Measurements from ENCODE around the gene NPPB. TPM values are rescaled to one million over a fixed set of nuclear protein-coding genes. Genes with fewer than 3 reads are reported as not detected.
"Not testable (repeated sequence)": the region's sequence is repeated elsewhere in the genome, so short reads cannot be mapped to it uniquely, and the experiment has no call there.

NPPB gene
- total and polyA plus RNA-seq, 2 donors (not counting 1 experiment from before 2014, with no cell fraction given): not detected

- no peak overlapping the region for H3K9ac ChIP-seq (ENCODE audit: insufficient read depth, low read length)
- no peaks in the 10 kb centered on the region for H3K36me3 ChIP-seq (ENCODE audit: control insufficient read depth, insufficient read depth, low read length)
- no peak for DNase-seq (ENCODE audit: low read depth in 2 of 2)
- H3K9me3 ChIP-seq (ENCODE audit: control insufficient read depth, insufficient read depth, low read depth, low read length): no peaks in the 10 kb centered on the region
- H3K4me2 ChIP-seq (ENCODE audit: extremely low read depth, insufficient read depth, low read length): no peak overlapping the region
- H3K27me3 ChIP-seq (ENCODE audit: control insufficient read depth, insufficient read depth, low read length): no peaks in the 10 kb centered on the region
- TF ChIP-seq EZH2 (IDR thresholded peaks at IDR 0.05; ENCODE audit: low read length, missing control alignments) (no peak), CTCF (conservative IDR thresholded peaks at IDR 0.05 in 1 of 2, IDR thresholded peaks at IDR 0.05 in 1 of 2; ENCODE audit: low read depth in 1 of 2, low read length in 2 of 2) (no peak)
- no peaks in the 10 kb centered on the region for H3K79me2 ChIP-seq (ENCODE audit: control insufficient read depth, insufficient read depth, low read length)
- no peak overlapping the region for H2AFZ ChIP-seq (ENCODE audit: low read length)
- no peaks in the 10 kb centered on the region for H4K20me1 ChIP-seq (ENCODE audit: control insufficient read depth, extremely low read depth, insufficient read depth, low read length)
- H3K4me3 ChIP-seq (replicated peaks in 1 of 4; ENCODE audit: control extremely low read depth in 1 of 4, insufficient read depth in 1 of 4, low read depth in 3 of 4, low read length in 4 of 4): no peak overlapping the region
- no peaks in the 10 kb centered on the region for H3K4me1 ChIP-seq (ENCODE audit: control insufficient read depth, extremely low read depth, insufficient read depth, low read length)
- H3K27ac ChIP-seq (ENCODE audit: insufficient read depth, low read length): no peak overlapping the region
These were observed 48.1 kb upstream of the NPPB start for GRCh38 chr1:11906870-11907269.

- H3K4me3 ChIP-seq (replicated peaks in 1 of 4; ENCODE audit: control extremely low read depth in 1 of 4, insufficient read depth in 1 of 4, low read depth in 3 of 4, low read length in 4 of 4): no peak overlapping the region
- no peaks in the 10 kb centered on the region for H4K20me1 ChIP-seq (ENCODE audit: control insufficient read depth, extremely low read depth, insufficient read depth, low read length)
- no peak overlapping the region for H2AFZ ChIP-seq (ENCODE audit: low read length)
- H3K4me2 ChIP-seq (ENCODE audit: extremely low read depth, insufficient read depth, low read length): no peak overlapping the region
- H3K4me1 ChIP-seq (ENCODE audit: control insufficient read depth, extremely low read depth, insufficient read depth, low read length): no peaks in the 10 kb centered on the region
- H3K27ac ChIP-seq (ENCODE audit: insufficient read depth, low read length): no peak overlapping the region
- no peaks in the 10 kb centered on the region for H3K36me3 ChIP-seq (ENCODE audit: control insufficient read depth, insufficient read depth, low read length)
- no peaks in the 10 kb centered on the region for H3K79me2 ChIP-seq (ENCODE audit: control insufficient read depth, insufficient read depth, low read length)
- no peak overlapping the region for H3K9ac ChIP-seq (ENCODE audit: insufficient read depth, low read length)
- no peak for TF ChIP-seq CTCF (conservative IDR thresholded peaks at IDR 0.05 in 1 of 2, IDR thresholded peaks at IDR 0.05 in 1 of 2; ENCODE audit: low read depth in 1 of 2, low read length in 2 of 2)
- no peak for TF ChIP-seq EZH2 (IDR thresholded peaks at IDR 0.05; ENCODE audit: low read length, missing control alignments)
- H3K27me3 ChIP-seq (ENCODE audit: control insufficient read depth, insufficient read depth, low read length): no peaks in the 10 kb centered on the region
- no peak for DNase-seq (ENCODE audit: low read depth in 2 of 2)
- H3K9me3 ChIP-seq (ENCODE audit: control insufficient read depth, insufficient read depth, low read depth, low read length): no peaks in the 10 kb centered on the region
These were observed 46.2 kb upstream of the NPPB start for GRCh38 chr1:11904978-11905377.

- DNase-seq (ENCODE audit: low read depth in 2 of 2); H3K79me2 ChIP-seq (ENCODE audit: control insufficient read depth, insufficient read depth, low read length); H2AFZ ChIP-seq (ENCODE audit: low read length); H3K27me3 ChIP-seq (ENCODE audit: control insufficient read depth, insufficient read depth, low read length); H3K4me1 ChIP-seq (ENCODE audit: control insufficient read depth, extremely low read depth, insufficient read depth, low read length); H4K20me1 ChIP-seq (ENCODE audit: control insufficient read depth, extremely low read depth, insufficient read depth, low read length); H3K36me3 ChIP-seq (ENCODE audit: control insufficient read depth, insufficient read depth, low read length); H3K9ac ChIP-seq (ENCODE audit: insufficient read depth, low read length); H3K4me2 ChIP-seq (ENCODE audit: extremely low read depth, insufficient read depth, low read length); H3K9me3 ChIP-seq (ENCODE audit: control insufficient read depth, insufficient read depth, low read depth, low read length); H3K4me3 ChIP-seq (replicated peaks in 1 of 4; ENCODE audit: control extremely low read depth in 1 of 4, insufficient read depth in 1 of 4, low read depth in 3 of 4, low read length in 4 of 4); H3K27ac ChIP-seq (ENCODE audit: insufficient read depth, low read length): not testable (repeated sequence)
These were observed 45.4 kb upstream of the NPPB start for GRCh38 chr1:11904156-11904555.

Measured in fibroblast of lung (primary cell).